Rectal smooth muscle tissue (tissue), 1 donor: ENCODE measurements around the gene MCTP2.

Experiments used
- H3K27ac ChIP-seq: one replicate; pipeline ENCODE4 v1.7.0; 2013; ENCODE audit warnings: low read depth, low read length, inconsistent platforms
- H3K27me3 ChIP-seq: one replicate; pipeline ENCODE4 v1.7.0; 2013; ENCODE audit warnings: low read length; ENCODE audit not compliant: control insufficient read depth, insufficient read depth
- H3K36me3 ChIP-seq: one replicate; pipeline ENCODE4 v1.7.0; 2013; ENCODE audit warnings: low read length; ENCODE audit not compliant: control insufficient read depth, insufficient read depth
- H3K4me1 ChIP-seq: one replicate; pipeline ENCODE4 v1.7.0; 2013; ENCODE audit warnings: low read length; ENCODE audit not compliant: control insufficient read depth, insufficient read depth
- H3K4me3 ChIP-seq: one replicate; pipeline ENCODE4 v1.7.0; 2013; ENCODE audit warnings: low read length
- H3K9ac ChIP-seq: one replicate; pipeline ENCODE4 v1.7.0; 2013; ENCODE audit warnings: low read length

MCTP2 gene

GRCh38 chr15:94225616-94226015, 5.7 kb upstream of the MCTP2 start:
- H3K27me3 ChIP-seq: no peaks in the 10 kb centered on the region

DNA sequence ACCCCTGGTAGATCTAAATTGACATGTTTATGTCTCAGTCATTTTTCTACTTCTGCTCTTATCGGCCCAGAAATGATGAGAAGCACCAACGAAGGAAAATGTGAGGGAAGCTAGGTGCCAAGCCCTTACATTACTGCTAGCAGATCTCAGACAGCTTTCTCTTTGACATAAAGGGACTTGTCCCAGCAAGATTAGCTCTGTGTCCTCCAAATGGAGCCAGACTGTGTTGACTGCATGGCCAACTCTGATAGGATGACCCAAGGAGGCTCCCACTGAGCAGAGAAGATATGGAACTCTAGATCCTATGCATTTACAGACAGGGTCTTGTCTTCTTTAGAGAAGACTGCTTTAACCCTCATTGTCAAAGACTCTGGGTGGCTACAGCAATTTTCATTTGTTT, 2.8 kb upstream of the MCTP2 start:
- Histone ChIP-seq H3K27ac (no peak overlapping the region), H3K4me3 (no peak overlapping the region), H3K4me1 (no peaks in the 10 kb centered on the region), H3K9ac (no peak overlapping the region), H3K27me3 (no peaks in the 10 kb centered on the region), H3K36me3 (no peaks in the 10 kb centered on the region)

More at GRCh38 chr15:94225616-94226015, 5.7 kb upstream of the MCTP2 start:
- H3K9ac ChIP-seq: no peak overlapping the region
- H3K4me1 ChIP-seq: no peaks in the 10 kb centered on the region
- no peak overlapping the region for H3K27ac ChIP-seq
- no peak overlapping the region for H3K4me3 ChIP-seq
- H3K36me3 ChIP-seq: no peaks in the 10 kb centered on the region

GRCh38 chr15:94229591-94230369, 1.6 kb upstream of the MCTP2 start:
- no peaks in the 10 kb centered on the region for H3K4me1 ChIP-seq
- H3K36me3 ChIP-seq: no peaks in the 10 kb centered on the region
- H3K27me3 ChIP-seq: no peaks in the 10 kb centered on the region
- H3K9ac ChIP-seq: no peak overlapping the region
- peak overlapping the region; percentile 75 for H3K4me3 ChIP-seq
- H3K27ac ChIP-seq: no peak overlapping the region

- Histone ChIP-seq H3K4me1 (no peaks in the 10 kb centered on the region), H3K27me3 (no peaks in the 10 kb centered on the region), H3K9ac (peak overlapping the region; percentile 45), H3K27ac (no peak overlapping the region), H3K36me3 (no peaks in the 10 kb centered on the region), H3K4me3 (peak overlapping the region; percentile 75)
Observed at GRCh38 chr15:94230431-94230882, 904 bp upstream of the MCTP2 start.

DNA sequence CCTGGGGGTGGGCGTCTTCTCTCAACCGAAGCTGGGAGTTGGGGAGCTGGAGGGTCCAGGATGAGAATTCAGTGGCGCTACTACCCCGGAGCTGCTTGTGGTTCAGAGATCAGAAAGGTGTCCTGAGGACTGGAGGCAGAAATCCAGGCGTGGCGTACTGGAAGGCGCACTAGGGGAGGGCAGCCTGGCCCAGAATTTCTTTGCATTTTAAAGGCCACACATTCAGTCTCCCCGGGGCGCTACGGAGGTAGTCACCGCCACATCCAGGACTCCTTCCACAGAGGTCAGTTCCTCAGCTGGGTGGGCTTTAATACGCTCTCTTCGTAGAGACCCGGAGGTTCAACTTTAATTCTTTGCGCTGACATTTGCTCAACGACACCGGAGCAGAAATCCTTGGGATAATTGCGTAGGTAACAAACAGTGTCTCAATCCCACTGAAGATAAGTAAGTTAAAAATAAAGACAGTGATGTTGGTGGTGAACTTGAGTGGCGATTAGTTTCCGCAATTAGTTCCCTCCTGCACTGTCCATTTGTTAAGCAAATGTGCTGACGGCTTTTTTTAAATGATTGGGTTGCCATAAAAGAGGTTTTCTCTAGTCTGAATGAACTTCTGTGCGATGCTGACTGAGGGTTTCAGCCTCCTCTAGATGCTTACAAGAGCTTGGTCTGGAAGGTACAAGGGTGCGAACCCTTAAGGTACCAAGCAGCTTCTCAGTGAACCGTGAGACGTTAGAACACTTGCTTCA, 535 bp downstream of the MCTP2 start:
- Histone ChIP-seq H3K4me3 (peak overlapping the region; percentile 75), H3K4me1 (no peaks in the 10 kb centered on the region), H3K9ac (peak overlapping the region; percentile 29), H3K27me3 (no peaks in the 10 kb centered on the region), H3K27ac (no peak overlapping the region), H3K36me3 (no peaks in the 10 kb centered on the region)

GRCh38 chr15:94233441-94233840, 2.1 kb downstream of the MCTP2 start:
- Histone ChIP-seq H3K27ac (no peak overlapping the region), H3K4me1 (no peaks in the 10 kb centered on the region), H3K36me3 (no peaks in the 10 kb centered on the region), H3K9ac (no peak overlapping the region), H3K4me3 (peak overlapping the region; percentile 22), H3K27me3 (no peaks in the 10 kb centered on the region)

DNA sequence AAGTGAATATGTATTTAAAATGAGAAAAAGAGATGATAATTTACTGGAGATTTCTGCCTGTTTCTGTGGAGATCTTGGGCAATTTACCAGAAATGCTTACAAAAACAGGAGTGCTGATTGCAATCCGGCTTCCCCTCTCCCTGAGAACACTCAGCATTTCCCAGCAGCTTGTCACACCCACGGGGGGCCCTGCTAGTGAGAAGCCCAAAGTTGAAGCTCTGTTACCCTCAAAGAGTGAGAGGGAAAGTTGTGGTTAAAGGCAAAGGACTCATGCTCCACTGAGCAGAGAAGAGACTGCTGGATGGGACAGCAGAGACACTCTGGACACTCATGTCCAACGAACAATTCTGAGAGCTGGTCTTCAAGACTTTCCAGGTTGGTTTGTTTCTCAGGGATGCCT, 2.9 kb downstream of the MCTP2 start:
- H3K4me3 ChIP-seq: peak overlapping the region; percentile 20
- H3K36me3 ChIP-seq: no peaks in the 10 kb centered on the region
- H3K4me1 ChIP-seq: no peaks in the 10 kb centered on the region
- H3K9ac ChIP-seq: no peak overlapping the region
- no peaks in the 10 kb centered on the region for H3K27me3 ChIP-seq
- no peak overlapping the region for H3K27ac ChIP-seq

GRCh38 chr15:94235041-94235440, 3.7 kb downstream of the MCTP2 start:
- H3K4me3 ChIP-seq: no peak overlapping the region
- no peak overlapping the region for H3K9ac ChIP-seq
- no peak overlapping the region for H3K27ac ChIP-seq
- no peaks in the 10 kb centered on the region for H3K36me3 ChIP-seq
- no peaks in the 10 kb centered on the region for H3K27me3 ChIP-seq
- H3K4me1 ChIP-seq: no peaks in the 10 kb centered on the region

GRCh38 chr15:94235646-94236045, 4.3 kb downstream of the MCTP2 start:
- Histone ChIP-seq H3K9ac (no peak overlapping the region), H3K4me1 (no peaks in the 10 kb centered on the region), H3K36me3 (no peaks in the 10 kb centered on the region), H3K4me3 (no peak overlapping the region), H3K27ac (no peak overlapping the region), H3K27me3 (no peaks in the 10 kb centered on the region)

- Histone ChIP-seq H3K4me3 (no peak overlapping the region), H3K4me1 (no peaks in the 10 kb centered on the region), H3K27me3 (no peaks in the 10 kb centered on the region), H3K9ac (no peak overlapping the region), H3K36me3 (no peaks in the 10 kb centered on the region), H3K27ac (no peak overlapping the region)
Observed at GRCh38 chr15:94236608-94237007, 5.2 kb downstream of the MCTP2 start.

- H3K36me3 ChIP-seq: no peaks in the 10 kb centered on the region
- no peak overlapping the region for H3K27ac ChIP-seq
- no peak overlapping the region for H3K9ac ChIP-seq
- H3K4me3 ChIP-seq: no peak overlapping the region
- H3K4me1 ChIP-seq: no peaks in the 10 kb centered on the region
- no peaks in the 10 kb centered on the region for H3K27me3 ChIP-seq
Observed at GRCh38 chr15:94237903-94238302, 6.5 kb downstream of the MCTP2 start.

- Histone ChIP-seq H3K9ac (no peak overlapping the region), H3K27me3 (no peaks in the 10 kb centered on the region), H3K36me3 (no peaks in the 10 kb centered on the region), H3K4me1 (no peaks in the 10 kb centered on the region), H3K27ac (no peak overlapping the region), H3K4me3 (no peak overlapping the region)
Observed at GRCh38 chr15:94238539-94239118, 7.3 kb downstream of the MCTP2 start.
